ENCODE results near the gene IL1RN. TPM values are rescaled to one million over a fixed set of nuclear protein-coding genes. Genes with fewer than 3 reads are reported as not detected.

IL1RN gene
- total and polyA plus RNA-seq, 2 of the 13 experiments (the other 11 are each of a cell fraction or from before 2014, with no cell fraction given): 21.2 to 101 TPM

- TF ChIP-seq BCLAF1 (IDR thresholded peaks at IDR 0.05): no peak
- no peak for TF ChIP-seq ZBTB8A (CRISPR knock-in tag; IDR thresholded peaks at IDR 0.05; ENCODE audit: borderline replicate concordance, low read depth)
- no peak; the same call in 1 of the 2 replicates for TF ChIP-seq JDP2 (CRISPR knock-in tag; IDR thresholded peaks at IDR 0.05; ENCODE audit: borderline replicate concordance)
- peak; percentile 85 for TF ChIP-seq TBX2 (CRISPR knock-in tag; IDR thresholded peaks at IDR 0.05; ENCODE audit: borderline replicate concordance)
- TF ChIP-seq ZNF292 (CRISPR knock-in tag; IDR thresholded peaks at IDR 0.05; ENCODE audit: borderline replicate concordance, low read depth): 0 out of 2 replicates have a peak, but pooled peaks have one; percentile 64
- TF ChIP-seq ADNP (CRISPR knock-in tag; IDR thresholded peaks at IDR 0.05): 0 out of 2 replicates have a peak, but pooled peaks have one; percentile 18
- no peak; the same call in 1 of the 2 replicates for TF ChIP-seq ZNF567 (CRISPR knock-in tag; IDR thresholded peaks at IDR 0.05; ENCODE audit: borderline replicate concordance)
- TF ChIP-seq LCORL (IDR thresholded peaks at IDR 0.05): peak; percentile 96
- TF ChIP-seq LCORL (CRISPR knock-in tag; IDR thresholded peaks at IDR 0.05): peak; percentile 99
- no peak for TF ChIP-seq ZFP82 (CRISPR knock-in tag; IDR thresholded peaks at IDR 0.05; ENCODE audit: borderline replicate concordance)
- TF ChIP-seq SRSF4 (IDR thresholded peaks at IDR 0.05; ENCODE audit: low read depth, low read length, poor library complexity, severe bottlenecking): no peak
- peak; percentile 96 for TF ChIP-seq ASH2L (IDR thresholded peaks at IDR 0.05; ENCODE audit: insufficient read length, low read depth, low read length)
- TF ChIP-seq DNMT1 (CRISPR knock-in tag; IDR thresholded peaks at IDR 0.05): no peak
- no peak for TF ChIP-seq CHCHD3 (CRISPR knock-in tag; IDR thresholded peaks at IDR 0.05)
- no peak for TF ChIP-seq ZNF75D (CRISPR knock-in tag; IDR thresholded peaks at IDR 0.05; ENCODE audit: borderline replicate concordance)
- TF ChIP-seq ZNF556 (CRISPR knock-in tag; IDR thresholded peaks at IDR 0.05; ENCODE audit: borderline replicate concordance): no peak
- TF ChIP-seq KLF15 (CRISPR knock-in tag; IDR thresholded peaks at IDR 0.05; ENCODE audit: borderline replicate concordance): no peak
- no peak for TF ChIP-seq LBX2 (CRISPR knock-in tag; IDR thresholded peaks at IDR 0.05; ENCODE audit: borderline replicate concordance)
- no peak for TF ChIP-seq ZNF777 (CRISPR knock-in tag; IDR thresholded peaks at IDR 0.05)
- no peak; the same call in 1 of the 2 replicates for TF ChIP-seq ZC3H13 (CRISPR knock-in tag; IDR thresholded peaks at IDR 0.05)
- TF ChIP-seq ZNF788 (CRISPR knock-in tag; IDR thresholded peaks at IDR 0.05; ENCODE audit: borderline replicate concordance): peak; percentile 67; the same call in 1 of the 2 replicates
- 0 out of 2 replicates have a peak, but pooled peaks have one; percentile 48 for TF ChIP-seq DDIT3 (CRISPR knock-in tag; IDR thresholded peaks at IDR 0.05)
- TF ChIP-seq ZNF549 (CRISPR knock-in tag; IDR thresholded peaks at IDR 0.05): no peak
- no peak for TF ChIP-seq MBNL3 (CRISPR knock-in tag; conservative IDR thresholded peaks at IDR 0.05)
Measured at GRCh38 chr2:113126845-113127645, at the start of gene IL1RN (continued).
